ENCODE measurements around the gene DNAH11. TPM values are rescaled to one million over a fixed set of nuclear protein-coding genes. Genes with fewer than 3 reads are reported as not detected.

DNAH11 gene
- total RNA-seq, 6 donors from 2014 or later = 4.2 to 45.5 (median 12.0) TPM

DNA sequence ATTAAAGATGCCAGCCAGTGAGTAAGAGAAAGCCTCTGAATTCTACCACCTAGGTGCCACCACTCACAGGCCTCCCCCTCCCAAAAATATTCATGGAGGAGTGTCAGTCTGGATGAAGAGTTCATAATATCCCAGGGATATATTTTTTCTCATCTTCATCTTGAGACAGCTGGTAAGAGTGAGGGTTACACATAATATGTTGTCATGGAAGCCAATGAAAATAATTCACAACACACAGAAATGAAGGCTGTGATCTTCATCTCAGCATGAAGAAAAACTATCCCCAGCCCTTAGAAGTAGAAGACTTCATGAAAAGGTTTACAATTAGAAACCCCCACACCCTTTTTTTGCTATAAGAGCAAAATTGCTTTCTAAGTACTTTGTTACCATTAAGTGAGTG is 175.6 kb downstream of the DNAH11 start:
- H3K27me3 ChIP-seq = no peaks in the 10 kb centered on the region
- no peak overlapping the region for H3K4me3 ChIP-seq
- DNase-seq (no peak), ATAC-seq (ENCODE audit: low FRiP score in 2 of 2) (no peak)
- TF ChIP-seq POLR2A (IDR thresholded peaks at IDR 0.05) (no peak), EP300 (IDR thresholded peaks at IDR 0.05) (no peak), POLR2AphosphoS5 (IDR thresholded peaks at IDR 0.05) (no peak)
- TF ChIP-seq, protein P1, sequence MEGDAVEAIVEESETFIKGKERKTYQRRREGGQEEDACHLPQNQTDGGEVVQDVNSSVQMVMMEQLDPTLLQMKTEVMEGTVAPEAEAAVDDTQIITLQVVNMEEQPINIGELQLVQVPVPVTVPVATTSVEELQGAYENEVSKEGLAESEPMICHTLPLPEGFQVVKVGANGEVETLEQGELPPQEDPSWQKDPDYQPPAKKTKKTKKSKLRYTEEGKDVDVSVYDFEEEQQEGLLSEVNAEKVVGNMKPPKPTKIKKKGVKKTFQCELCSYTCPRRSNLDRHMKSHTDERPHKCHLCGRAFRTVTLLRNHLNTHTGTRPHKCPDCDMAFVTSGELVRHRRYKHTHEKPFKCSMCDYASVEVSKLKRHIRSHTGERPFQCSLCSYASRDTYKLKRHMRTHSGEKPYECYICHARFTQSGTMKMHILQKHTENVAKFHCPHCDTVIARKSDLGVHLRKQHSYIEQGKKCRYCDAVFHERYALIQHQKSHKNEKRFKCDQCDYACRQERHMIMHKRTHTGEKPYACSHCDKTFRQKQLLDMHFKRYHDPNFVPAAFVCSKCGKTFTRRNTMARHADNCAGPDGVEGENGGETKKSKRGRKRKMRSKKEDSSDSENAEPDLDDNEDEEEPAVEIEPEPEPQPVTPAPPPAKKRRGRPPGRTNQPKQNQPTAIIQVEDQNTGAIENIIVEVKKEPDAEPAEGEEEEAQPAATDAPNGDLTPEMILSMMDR (IDR thresholded peaks at IDR 0.05) = no peak
- H3K27ac ChIP-seq = no peak overlapping the region
- H3K36me3 ChIP-seq = no peaks in the 10 kb centered on the region
- H3K9me3 ChIP-seq = no peaks in the 10 kb centered on the region
- H3K4me1 ChIP-seq = no peaks in the 10 kb centered on the region

DNA sequence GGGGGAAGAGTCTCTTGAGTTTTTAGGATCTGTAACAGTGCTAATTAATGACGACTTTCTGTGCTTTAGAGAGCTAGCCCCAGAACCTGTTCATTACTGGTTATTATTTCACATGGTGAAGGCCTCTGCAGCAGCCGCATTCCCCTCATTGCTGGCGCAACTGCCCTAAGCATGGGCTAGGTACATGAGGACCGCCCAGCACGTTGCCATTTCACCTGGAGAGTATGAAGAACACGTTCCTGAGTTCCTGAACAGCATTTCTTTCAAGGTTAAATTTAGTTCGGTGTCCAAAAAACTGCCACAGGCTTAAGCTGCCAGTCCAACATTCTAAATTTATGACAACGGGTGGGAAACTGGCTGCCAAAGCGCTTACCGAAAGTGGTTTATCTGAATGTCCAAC is 177.0 kb downstream of the DNAH11 start:
- DNase-seq (no peak), ATAC-seq (ENCODE audit: low FRiP score in 2 of 2) (no peak)
- Histone ChIP-seq H3K4me1 (no peaks in the 10 kb centered on the region), H3K27ac (no peak overlapping the region), H3K9me3 (no peaks in the 10 kb centered on the region), H3K27me3 (no peaks in the 10 kb centered on the region), H3K4me3 (no peak overlapping the region), H3K36me3 (no peaks in the 10 kb centered on the region)
- WGBS, 2 donors = 86 to 90% methylated on average over 10 of the region's 10 CpGs
- TF ChIP-seq POLR2A (IDR thresholded peaks at IDR 0.05) (no peak), POLR2AphosphoS5 (IDR thresholded peaks at IDR 0.05) (no peak), EP300 (IDR thresholded peaks at IDR 0.05) (no peak)
- TF ChIP-seq, protein P1 (IDR thresholded peaks at IDR 0.05) = no peak

DNA sequence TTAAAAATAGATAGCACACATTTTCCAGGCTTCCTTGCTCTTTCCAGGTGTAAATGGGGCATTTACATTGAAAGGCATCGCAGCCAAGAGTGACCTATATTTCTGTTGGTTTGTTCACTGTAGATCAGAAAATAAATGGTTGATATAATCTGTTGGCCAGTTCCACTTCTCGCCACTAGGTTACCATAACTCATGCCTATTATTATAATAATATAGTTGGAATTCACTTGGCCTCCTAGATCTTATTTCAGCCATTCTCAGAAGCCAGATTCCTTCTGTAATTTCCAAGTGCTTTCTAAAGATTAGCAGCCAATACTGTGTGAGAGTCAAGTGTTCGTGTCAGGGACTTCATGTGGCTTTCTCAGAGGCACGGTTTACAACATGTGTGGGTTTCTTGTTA is 179.5 kb downstream of the DNAH11 start:
- 91 to 92% methylated on average over 4 of the region's 4 CpGs for WGBS, 2 donors
- no peak overlapping the region for H3K4me3 ChIP-seq
- no peak for DNase-seq

DNA sequence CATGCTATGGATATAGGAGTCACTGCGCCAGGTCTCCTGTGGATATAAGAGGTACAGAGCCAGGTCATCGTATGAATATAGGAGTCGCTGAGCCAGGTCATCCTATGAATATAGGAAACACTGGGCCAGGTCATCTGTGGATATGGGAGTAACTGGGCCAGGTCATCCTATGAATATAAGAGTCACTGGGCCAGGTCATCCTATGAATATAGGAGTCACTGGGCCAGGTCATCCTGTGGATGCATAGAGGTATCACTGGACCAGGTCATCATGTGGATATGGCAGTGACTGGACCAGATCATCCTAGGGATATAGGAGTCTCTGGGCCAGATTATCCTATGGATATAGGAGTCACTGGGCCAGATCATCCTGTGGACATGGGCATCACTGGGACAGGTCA is 181.7 kb downstream of the DNAH11 start:
- Histone ChIP-seq H3K9me3 (no peaks in the 10 kb centered on the region), H3K36me3 (no peaks in the 10 kb centered on the region), H3K4me1 (no peaks in the 10 kb centered on the region), H3K27me3 (no peaks in the 10 kb centered on the region), H3K27ac (no peak overlapping the region), H3K4me3 (no peak overlapping the region)
- WGBS, 2 donors = 60 to 65% methylated on average over 3 of the region's 3 CpGs
- DNase-seq = no peak
- TF ChIP-seq, protein P1 (IDR thresholded peaks at IDR 0.05) = no peak
- TF ChIP-seq EP300 (IDR thresholded peaks at IDR 0.05) (no peak), POLR2AphosphoS5 (IDR thresholded peaks at IDR 0.05) (no peak), POLR2A (IDR thresholded peaks at IDR 0.05) (no peak)
- ATAC-seq (ENCODE audit: low FRiP score in 2 of 2) = peak in 1 of 2 donors; percentile 57

More for the DNA sequence above, 179.5 kb downstream of the DNAH11 start:
- TF ChIP-seq, protein P1 (IDR thresholded peaks at IDR 0.05) = no peak
- no peak for TF ChIP-seq EP300 (IDR thresholded peaks at IDR 0.05)
- TF ChIP-seq POLR2A (IDR thresholded peaks at IDR 0.05) = no peak
- no peak for TF ChIP-seq POLR2AphosphoS5 (IDR thresholded peaks at IDR 0.05)
- no peaks in the 10 kb centered on the region for H3K4me1 ChIP-seq
- H3K9me3 ChIP-seq = no peaks in the 10 kb centered on the region
- H3K27me3 ChIP-seq = no peaks in the 10 kb centered on the region
- ATAC-seq (ENCODE audit: low FRiP score in 2 of 2) = no peak
- no peak overlapping the region for H3K27ac ChIP-seq
- no peaks in the 10 kb centered on the region for H3K36me3 ChIP-seq

DNA sequence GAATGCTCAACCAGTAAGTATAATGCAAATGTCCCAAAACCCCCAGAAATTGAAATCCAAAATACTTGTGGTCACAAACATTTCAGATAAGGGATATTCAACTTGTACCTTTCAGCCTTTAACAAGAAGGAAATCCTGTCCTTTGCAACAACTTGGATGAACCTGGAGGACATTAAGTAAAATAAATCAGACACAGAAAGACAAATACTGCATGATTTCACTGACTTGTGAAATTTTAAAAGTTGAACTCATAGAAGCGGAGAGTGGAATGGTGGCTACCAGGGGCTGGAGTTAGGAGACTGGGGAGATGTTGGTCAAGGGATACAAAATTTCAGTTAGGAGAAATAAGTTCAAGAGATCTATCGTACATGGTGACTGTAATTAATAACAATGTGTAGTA is 187.6 kb downstream of the DNAH11 start:
- 97 to 100% methylated on average over 2 of the region's 2 CpGs for WGBS, 2 donors
- Histone ChIP-seq H3K4me1 (no peaks in the 10 kb centered on the region), H3K36me3 (no peaks in the 10 kb centered on the region), H3K4me3 (no peak overlapping the region), H3K27me3 (no peaks in the 10 kb centered on the region), H3K9me3 (no peaks in the 10 kb centered on the region), H3K27ac (no peak overlapping the region)
- no peak for DNase-seq
- no peak for ATAC-seq (ENCODE audit: low FRiP score in 2 of 2)
- no peak for TF ChIP-seq POLR2A (IDR thresholded peaks at IDR 0.05)
- no peak for TF ChIP-seq POLR2AphosphoS5 (IDR thresholded peaks at IDR 0.05)
- no peak for TF ChIP-seq EP300 (IDR thresholded peaks at IDR 0.05)
- TF ChIP-seq, protein P1 (IDR thresholded peaks at IDR 0.05) = no peak

Measured in upper lobe of left lung (tissue), 6 donors.